Fibroblast of lung (primary cell): ENCODE measurements around the gene RHEB. TPM values are rescaled to one million over a fixed set of nuclear protein-coding genes. Genes with fewer than 3 reads are reported as not detected.

Experiments used
- DNase-seq, 2 donors: peaks; one replicate each; pipeline versions ENCODE4 v3.0.0 to v3.0.0-alpha.2; 2010; ENCODE audit warnings: low read depth in 2 of 2
- H2AFZ ChIP-seq: 2 replicates; pipeline ENCODE4 v1.5.1; 2012; ENCODE audit warnings: low read length, control low read depth, inconsistent platforms
- H3K27ac ChIP-seq: 2 replicates; pipeline ENCODE4 v1.5.1; 2011; ENCODE audit warnings: low read length, control low read depth; ENCODE audit not compliant: insufficient read depth
- H3K27me3 ChIP-seq: 2 replicates; pipeline ENCODE4 v1.5.1; 2011; ENCODE audit warnings: mild to moderate bottlenecking, low read length; ENCODE audit not compliant: control insufficient read depth, insufficient read depth
- H3K36me3 ChIP-seq: 2 replicates; pipeline ENCODE4 v1.5.1; 2011; ENCODE audit warnings: low read length; ENCODE audit not compliant: control insufficient read depth, insufficient read depth
- H3K4me1 ChIP-seq: 2 replicates; pipeline ENCODE4 v1.5.1; 2011; ENCODE audit warnings: low read length; ENCODE audit not compliant: control insufficient read depth, insufficient read depth; ENCODE audit errors: extremely low read depth
- H3K4me2 ChIP-seq: 2 replicates; pipeline ENCODE4 v1.5.1; 2011; ENCODE audit warnings: low read length, control low read depth; ENCODE audit not compliant: insufficient read depth; ENCODE audit errors: extremely low read depth
- H3K4me3 ChIP-seq, 4 experiments: fragments of 200-600 bp in 1 of 4; sonication (generic) in 1 of 4; replicated peaks in 1 of 4; 2 replicates each; pipeline ENCODE4 v1.5.1; 2011 to 2016; ENCODE audit warnings: low read length in 4 of 4, low read depth in 3 of 4, mild to moderate bottlenecking in 3 of 4, control low read depth in 2 of 4, inconsistent platforms in 1 of 4, mixed read lengths in 1 of 4; ENCODE audit not compliant: insufficient read depth in 1 of 4; ENCODE audit errors: control extremely low read depth in 1 of 4
- H3K79me2 ChIP-seq: 2 replicates; pipeline ENCODE4 v1.5.1; 2012; ENCODE audit warnings: mild to moderate bottlenecking, low read length, inconsistent platforms; ENCODE audit not compliant: control insufficient read depth, insufficient read depth
- H3K9ac ChIP-seq: 2 replicates; pipeline ENCODE4 v1.5.1; 2011; ENCODE audit warnings: mild to moderate bottlenecking, low read length, control low read depth; ENCODE audit not compliant: insufficient read depth
- H3K9me3 ChIP-seq: 2 replicates; pipeline ENCODE4 v1.5.1; 2012; ENCODE audit warnings: low read depth, low read length; ENCODE audit not compliant: control insufficient read depth, insufficient read depth
- H4K20me1 ChIP-seq: 2 replicates; pipeline ENCODE4 v1.5.1; 2011; ENCODE audit warnings: low read length; ENCODE audit not compliant: control insufficient read depth, insufficient read depth; ENCODE audit errors: extremely low read depth
- CTCF ChIP-seq, 2 donors: IDR thresholded peaks in 1 of 2; conservative IDR thresholded peaks in 1 of 2; 1 replicate in 1 of 2; 2 replicates in 1 of 2; pipeline ENCODE4 v1.5.1; 2011 to 2012; ENCODE audit warnings: low read length in 2 of 2, control low read depth in 1 of 2, inconsistent platforms in 1 of 2, low read depth in 1 of 2, mild to moderate bottlenecking in 1 of 2
- EZH2 ChIP-seq: IDR thresholded peaks from 2 replicates; pipeline ENCODE4 v1.5.1; 2012; ENCODE audit warnings: low read length, control low read depth, mild to moderate bottlenecking; ENCODE audit errors: missing control alignments
- polyA plus RNA-seq, 2 donors: library from polyadenylated mRNA; depleted of rRNA in 1 of 2; stranded (reverse) in 1 of 2; unstranded in 1 of 2; fragments of >200 nt; gene quantifications; 2 replicates each; pipeline ENCODE4 v1.2.1, GENCODE V29; 2011 to 2012; ENCODE audit warnings: missing spikeins in 1 of 2
- total RNA-seq: library from RNA; depleted of rRNA; stranded (reverse); fragments of >200 nt; gene quantifications from 2 replicates; pipeline ENCODE4 v1.2.1, GENCODE V29; 2014

RHEB gene
- total and polyA plus RNA-seq, 2 donors (not counting 1 experiment from before 2014, with no cell fraction given) = 81.4 to 135 TPM

- no peaks in the 10 kb centered on the region for H3K36me3 ChIP-seq
- no peaks in the 10 kb centered on the region for H3K4me1 ChIP-seq
- H3K79me2 ChIP-seq = no peaks in the 10 kb centered on the region
- H3K27ac ChIP-seq = no peak overlapping the region
- H2AFZ ChIP-seq = no peak overlapping the region
- H3K9ac ChIP-seq = no peak overlapping the region
- H3K4me3 ChIP-seq = no peak overlapping the region
- no peak for DNase-seq
- H3K4me2 ChIP-seq = no peak overlapping the region
- no peaks in the 10 kb centered on the region for H3K27me3 ChIP-seq
- no peaks in the 10 kb centered on the region for H4K20me1 ChIP-seq
- no peak for TF ChIP-seq CTCF (conservative IDR thresholded peaks at IDR 0.05 in 1 of 2, IDR thresholded peaks at IDR 0.05 in 1 of 2; ENCODE audit: low read depth in 1 of 2, low read length in 2 of 2)
- TF ChIP-seq EZH2 = no peak
- H3K9me3 ChIP-seq = no peaks in the 10 kb centered on the region
Measured at GRCh38 chr7:151454305-151454704, 65.4 kb downstream of the RHEB start.

GRCh38 chr7:151453326-151453791 lies 66.3 kb downstream of the RHEB start:
- Histone ChIP-seq H3K36me3 (no peaks in the 10 kb centered on the region), H3K4me1 (no peaks in the 10 kb centered on the region), H3K9ac (no peak overlapping the region), H3K4me2 (no peak overlapping the region), H2AFZ (no peak overlapping the region), H4K20me1 (no peaks in the 10 kb centered on the region), H3K27ac (no peak overlapping the region), H3K27me3 (no peaks in the 10 kb centered on the region), H3K79me2 (no peaks in the 10 kb centered on the region), H3K4me3 (no peak overlapping the region), H3K9me3 (no peaks in the 10 kb centered on the region)
- no peak for DNase-seq
- TF ChIP-seq EZH2 = no peak

- no peak for DNase-seq
- Histone ChIP-seq H3K27me3 (no peaks in the 10 kb centered on the region), H3K9ac (no peak overlapping the region), H3K9me3 (no peaks in the 10 kb centered on the region), H4K20me1 (no peaks in the 10 kb centered on the region), H3K4me3 (no peak overlapping the region), H3K4me1 (no peaks in the 10 kb centered on the region), H3K79me2 (no peaks in the 10 kb centered on the region), H3K4me2 (no peak overlapping the region), H2AFZ (no peak overlapping the region), H3K27ac (no peak overlapping the region), H3K36me3 (no peaks in the 10 kb centered on the region)
- no peak for TF ChIP-seq EZH2
- TF ChIP-seq CTCF (conservative IDR thresholded peaks at IDR 0.05 in 1 of 2, IDR thresholded peaks at IDR 0.05 in 1 of 2; ENCODE audit: low read depth in 1 of 2, low read length in 2 of 2) = no peak
Measured at GRCh38 chr7:151452680-151453325, 66.9 kb downstream of the RHEB start.
